Activated CD4-positive, alpha-beta memory T cell treated with anti-CD3 and anti-CD28 coated beads for 36 hours (primary cell): ENCODE data around the gene RBM14. TPM values are rescaled to one million over a fixed set of nuclear protein-coding genes. Genes with fewer than 3 reads are reported as not detected.
A peak's percentile ranks its signal among the peaks of the same experiment; 100 is the strongest.

Experiments used
- CTCF ChIA-PET: fragments of 350-600 bp; sonication (Branson Sonifier 250); formaldehyde crosslinking; loops from one replicate; lab custom pipeline; 2021; ENCODE audit warnings: antibody characterized with exemption, inconsistent platforms; lab: Charles Lee
- POLR2A ChIA-PET: fragments of 350-600 bp; sonication (Branson Sonifier 250); formaldehyde crosslinking; loops from one replicate; lab custom pipeline; 2021; ENCODE audit warnings: antibody characterized with exemption; lab: Charles Lee
- DNase-seq: peaks from one replicate; pipeline ENCODE4 v3.0.0-alpha.2; 2020
- H3K27ac Mint-ChIP-seq: one replicate; pipeline ENCODE4 v1.8.0; 2021; ENCODE audit warnings: mixed read lengths
- H3K27me3 Mint-ChIP-seq: one replicate; pipeline ENCODE4 v1.8.0; 2021; ENCODE audit warnings: mixed read lengths
- H3K36me3 Mint-ChIP-seq: one replicate; pipeline ENCODE4 v1.8.0; 2021; ENCODE audit warnings: mixed read lengths
- H3K4me1 Mint-ChIP-seq: one replicate; pipeline ENCODE4 v1.8.0; 2021; ENCODE audit warnings: low read depth, mixed read lengths
- H3K4me3 Mint-ChIP-seq: one replicate; pipeline ENCODE4 v1.8.0; 2021; ENCODE audit warnings: mild to moderate bottlenecking, mixed read lengths
- H3K9me3 Mint-ChIP-seq: one replicate; pipeline ENCODE4 v1.8.0; 2021; ENCODE audit warnings: mixed read lengths
- intact Hi-C: fragments of 100-400 bp; cut with micrococcal nuclease; formaldehyde crosslinking; loops from one replicate; pipeline ENCODE4 v1.15.1; 2023
- total RNA-seq, 2 experiments: library from RNA; stranded (reverse); gene quantifications; one replicate each; pipeline ENCODE4 v1.2.3, GENCODE V29; 2021

RBM14 gene
- total RNA-seq, 2 experiments from 2014 or later: 114 to 121 TPM

DNA sequence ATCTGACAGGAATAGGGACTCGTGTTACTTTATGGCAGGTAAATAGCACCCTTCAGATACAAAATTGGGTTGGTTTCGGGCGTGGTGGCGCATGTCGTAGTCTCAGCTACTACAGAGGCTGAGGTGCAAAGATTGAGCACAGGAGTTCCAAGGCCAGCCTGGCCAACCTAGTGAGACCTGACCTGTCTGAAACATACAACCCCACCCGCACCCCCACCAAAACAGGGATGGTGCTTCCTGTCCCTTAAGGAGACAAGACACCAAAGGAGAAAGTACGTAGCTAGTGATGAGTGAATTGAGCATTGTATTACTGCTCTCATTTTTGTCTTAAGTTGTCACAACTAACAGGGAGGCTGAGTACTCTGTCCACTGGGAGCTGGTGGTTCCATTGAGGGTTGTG is 36.2 kb downstream of the RBM14 start:
- H3K27me3 Mint-ChIP-seq: no peaks in the 10 kb centered on the region
- POLR2A ChIA-PET: interaction anchor here (0.7 to 2.0 kb wide), 4 partner anchors 11 to 25 kb away, joined by 3 to 10 read pairs (median 4); partner anchors contain the start of genes RBM4 and RBM4B
- no peaks in the 10 kb centered on the region for H3K9me3 Mint-ChIP-seq
- CTCF ChIA-PET: interaction anchor here (1.0 kb wide), 1 partner anchor 73 kb away, joined by 4 read pairs; no protein-coding TSS in a partner anchor
- H3K27ac Mint-ChIP-seq: peak overlapping the region; percentile 33
- peaks cover 31% of the 10 kb centered on the region for H3K36me3 Mint-ChIP-seq
- intact Hi-C loops: no loop called here
- DNase-seq: no peak
- H3K4me3 Mint-ChIP-seq: no peak overlapping the region
- peaks cover 39% of the 10 kb centered on the region for H3K4me1 Mint-ChIP-seq

DNA sequence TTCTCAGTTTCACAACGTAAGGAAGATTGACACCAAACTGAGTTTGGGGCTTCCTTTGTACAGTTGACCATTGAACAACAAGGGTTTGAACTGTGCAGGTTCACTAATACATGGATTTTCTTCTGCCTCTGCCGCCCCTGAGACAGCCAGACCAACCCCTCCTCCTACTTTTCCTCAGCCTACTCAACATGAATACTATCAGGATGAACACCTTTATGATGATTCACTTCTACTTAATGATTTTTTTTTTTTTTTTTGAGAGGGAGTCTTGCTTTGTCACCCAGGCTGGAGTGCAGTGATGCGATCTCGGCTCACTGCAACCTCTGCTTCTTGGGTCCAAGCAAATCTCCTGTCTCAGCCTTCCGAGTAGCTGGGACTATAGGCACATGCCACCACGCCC is 36.7 kb downstream of the RBM14 start:
- peaks cover 30% of the 10 kb centered on the region for H3K36me3 Mint-ChIP-seq
- POLR2A ChIA-PET: interaction anchor here (0.7 to 2.0 kb wide), 5 partner anchors 11 to 215 kb away, joined by 3 to 10 read pairs (median 3); partner anchors contain the start of genes MRPL11, RBM4 and RBM4B
- peaks cover 37% of the 10 kb centered on the region for H3K4me1 Mint-ChIP-seq
- peak overlapping the region; percentile 33 for H3K27ac Mint-ChIP-seq
- intact Hi-C loops: no loop called here
- H3K4me3 Mint-ChIP-seq: no peak overlapping the region
- CTCF ChIA-PET: interaction anchor here (1.0 kb wide), 1 partner anchor 74 kb away, joined by 4 read pairs; no protein-coding TSS in a partner anchor
- no peaks in the 10 kb centered on the region for H3K27me3 Mint-ChIP-seq
- DNase-seq: peak; percentile 16
- no peaks in the 10 kb centered on the region for H3K9me3 Mint-ChIP-seq

DNA sequence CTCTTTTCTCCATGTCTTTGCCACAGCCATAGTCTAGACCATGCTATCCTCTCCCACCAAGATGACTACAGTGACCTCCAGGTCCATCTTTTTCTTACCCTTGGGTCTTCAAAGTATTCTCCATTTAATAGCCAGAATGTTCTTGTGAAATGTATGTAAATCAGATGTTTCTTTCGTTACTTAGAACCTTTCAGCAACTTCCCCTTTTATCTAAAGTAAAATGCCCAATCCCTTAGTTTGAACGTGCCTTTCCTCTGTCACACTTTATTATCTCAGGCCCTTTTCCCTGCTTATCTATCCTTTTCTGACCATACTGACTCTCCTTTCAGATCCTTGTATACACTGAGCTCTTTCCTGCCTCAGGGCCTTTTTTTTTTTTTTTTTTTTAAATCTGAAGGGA is 43.3 kb downstream of the RBM14 start:
- DNase-seq: no peak
- Mint-ChIP-seq H3K4me1 (peaks cover 8% of the 10 kb centered on the region), H3K9me3 (no peaks in the 10 kb centered on the region), H3K4me3 (no peak overlapping the region), H3K27me3 (no peaks in the 10 kb centered on the region), H3K27ac (peak overlapping the region; percentile 3), H3K36me3 (peaks cover 21% of the 10 kb centered on the region)
- ChIA-PET CTCF (interaction anchor here (1.1 kb wide), 1 partner anchor 19 kb away, joined by 4 read pairs; no protein-coding TSS in a partner anchor), POLR2A (interaction anchor here (1.5 kb wide), 1 partner anchor 10 kb away, joined by 4 read pairs; no protein-coding TSS in a partner anchor)
- intact Hi-C loops: no loop called here

DNA sequence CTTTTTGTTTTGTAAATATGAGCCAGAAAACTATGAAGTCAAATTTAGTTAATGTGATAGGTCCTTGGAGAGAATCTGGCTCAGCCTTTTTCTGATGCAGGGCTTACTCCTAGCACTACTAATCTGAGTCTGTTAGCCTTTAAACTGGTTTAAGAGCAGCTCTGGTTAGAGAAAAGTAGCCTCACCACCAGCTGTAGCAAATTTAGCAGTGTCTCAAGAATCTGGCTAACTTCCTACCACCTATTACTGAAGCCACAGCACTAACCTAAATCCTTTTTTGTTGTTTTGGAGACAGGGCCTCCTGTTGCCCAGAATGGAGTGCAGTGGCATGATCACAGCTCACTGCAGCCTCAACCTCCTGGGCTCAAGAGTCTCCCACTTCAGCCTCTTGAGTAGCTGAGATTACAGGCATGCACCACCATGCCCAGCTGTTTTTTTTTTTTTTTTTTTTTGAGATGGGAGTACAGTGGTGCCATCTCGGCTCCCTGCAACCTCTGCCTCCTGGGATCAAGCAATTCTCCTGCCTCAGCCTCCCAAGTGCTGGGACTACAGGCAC is 47.4 kb downstream of the RBM14 start:
- Mint-ChIP-seq H3K4me3 (no peak overlapping the region), H3K27me3 (no peaks in the 10 kb centered on the region), H3K36me3 (peaks cover 30% of the 10 kb centered on the region), H3K27ac (no peak overlapping the region), H3K9me3 (no peaks in the 10 kb centered on the region), H3K4me1 (peaks cover 12% of the 10 kb centered on the region)
- CTCF ChIA-PET: interaction anchor here (1.5 to 2.9 kb wide), 2 partner anchors 14 to 16 kb away, joined by 6 to 16 read pairs; partner anchors contain the start of gene RBM4B
- DNase-seq: no peak
- intact Hi-C loops: no loop called here
- POLR2A ChIA-PET: interaction anchor here (0.7 to 2.3 kb wide), 2 partner anchors 15 to 64 kb away, joined by 3 to 7 read pairs; no protein-coding TSS in a partner anchor

DNA sequence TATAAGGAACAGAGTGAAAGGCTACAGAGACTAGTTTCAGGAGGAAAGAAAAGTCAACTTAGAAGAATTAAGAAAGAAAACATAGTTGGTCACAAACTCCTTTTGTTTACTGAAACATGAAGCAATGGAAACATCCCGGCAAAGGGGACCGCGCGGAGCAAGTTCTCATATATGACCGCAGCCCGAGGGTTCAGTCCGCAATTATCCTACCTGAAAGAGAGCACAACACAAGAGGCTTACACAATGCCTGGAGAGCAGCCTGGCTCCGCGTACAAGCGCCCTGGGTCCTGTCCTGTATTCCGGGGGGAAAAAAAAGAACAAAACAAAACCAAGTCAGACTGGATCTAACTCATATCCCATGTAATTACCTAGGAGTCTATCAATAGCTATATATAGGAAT is 48.9 kb downstream of the RBM14 start:
- CTCF ChIA-PET: interaction anchor here (1.5 to 2.9 kb wide), 2 partner anchors 12 to 15 kb away, joined by 6 to 16 read pairs; partner anchors contain the start of gene RBM4B

DNA sequence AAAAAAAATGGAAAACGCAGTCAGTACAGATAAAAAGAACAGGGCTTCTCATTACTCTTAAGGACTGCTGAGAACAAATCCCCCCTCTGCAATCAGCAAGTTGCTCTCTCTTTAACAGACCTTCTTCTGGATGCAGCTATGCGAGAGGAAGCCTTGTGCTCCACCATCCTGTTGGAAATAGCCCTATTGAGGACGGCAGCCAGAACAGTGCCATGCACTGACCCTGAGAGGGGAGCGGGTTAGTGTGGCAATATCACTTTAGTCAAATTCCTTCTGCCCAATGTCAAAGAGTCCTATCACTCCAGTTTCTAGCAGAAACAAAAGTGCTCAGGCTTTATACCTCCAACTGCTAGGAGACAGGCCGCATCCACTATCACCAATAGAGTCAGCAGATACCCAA is 54.4 kb downstream of the RBM14 start:
- no peak for DNase-seq
- H3K4me1 Mint-ChIP-seq: peaks cover 25% of the 10 kb centered on the region
- no peaks in the 10 kb centered on the region for H3K9me3 Mint-ChIP-seq
- no peaks in the 10 kb centered on the region for H3K27me3 Mint-ChIP-seq
- POLR2A ChIA-PET: interaction anchor here (1.5 kb wide), 1 partner anchor 18 kb away, joined by 3 read pairs; no protein-coding TSS in a partner anchor
- CTCF ChIA-PET: no interaction called here
- no peak overlapping the region for H3K4me3 Mint-ChIP-seq
- no peak overlapping the region for H3K27ac Mint-ChIP-seq
- intact Hi-C loops: no loop called here
- peaks cover 17% of the 10 kb centered on the region for H3K36me3 Mint-ChIP-seq

More for the DNA sequence above, 48.9 kb downstream of the RBM14 start:
- Mint-ChIP-seq H3K36me3 (peaks cover 32% of the 10 kb centered on the region), H3K4me1 (peaks cover 12% of the 10 kb centered on the region), H3K27me3 (no peaks in the 10 kb centered on the region), H3K27ac (no peak overlapping the region), H3K4me3 (no peak overlapping the region), H3K9me3 (no peaks in the 10 kb centered on the region)
- DNase-seq: no peak
- POLR2A ChIA-PET: interaction anchor here (2.3 kb wide), 1 partner anchor 16 kb away, joined by 7 read pairs; no protein-coding TSS in a partner anchor
- intact Hi-C loops: no loop called here

DNA sequence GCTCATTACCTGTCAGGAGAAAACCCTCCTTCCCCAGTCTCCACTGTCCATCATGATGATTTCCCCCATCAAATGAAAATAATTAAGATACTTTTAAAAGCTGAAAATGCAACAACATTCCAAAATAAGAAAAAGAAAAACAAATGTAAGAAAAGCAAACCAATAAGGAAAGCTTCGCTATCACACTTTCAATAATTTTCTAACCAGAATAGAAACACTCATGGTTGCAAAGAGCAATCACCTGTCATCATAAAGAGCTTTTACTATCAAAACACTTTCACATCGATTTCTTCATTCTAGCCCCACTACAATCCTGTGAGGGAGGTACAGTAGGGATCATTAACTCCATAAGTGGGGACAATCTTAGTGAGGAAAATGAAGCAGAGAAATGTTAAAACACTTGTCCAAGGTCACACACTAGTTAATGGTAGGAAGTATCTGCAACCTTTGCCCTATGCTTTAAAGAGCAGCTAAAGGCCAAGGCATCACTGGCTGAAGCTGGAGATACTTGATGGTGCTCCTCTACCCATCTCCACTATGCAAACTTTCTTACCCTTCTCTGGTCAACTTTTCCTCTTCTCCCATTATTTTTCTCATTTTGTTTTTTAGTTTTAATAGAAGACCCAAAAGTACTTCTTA is 58.7 kb downstream of the RBM14 start:
- Mint-ChIP-seq H3K4me3 (no peak overlapping the region), H3K4me1 (peaks cover 30% of the 10 kb centered on the region), H3K27ac (peak overlapping the region; percentile 23), H3K36me3 (peaks cover 3% of the 10 kb centered on the region), H3K27me3 (no peaks in the 10 kb centered on the region), H3K9me3 (no peaks in the 10 kb centered on the region)
- DNase-seq: no peak
- CTCF ChIA-PET: interaction anchor here (0.7 kb wide), 1 partner anchor 123 kb away, joined by 3 read pairs; no protein-coding TSS in a partner anchor
- POLR2A ChIA-PET: interaction anchor here (0.7 to 1.2 kb wide), 2 partner anchors 36 to 209 kb away, joined by 3 read pairs; no protein-coding TSS in a partner anchor
- intact Hi-C loops: loop anchor here (5.0 kb wide), 1 partner anchor 253 kb away; the partner anchor contains the start of gene NPAS4

DNA sequence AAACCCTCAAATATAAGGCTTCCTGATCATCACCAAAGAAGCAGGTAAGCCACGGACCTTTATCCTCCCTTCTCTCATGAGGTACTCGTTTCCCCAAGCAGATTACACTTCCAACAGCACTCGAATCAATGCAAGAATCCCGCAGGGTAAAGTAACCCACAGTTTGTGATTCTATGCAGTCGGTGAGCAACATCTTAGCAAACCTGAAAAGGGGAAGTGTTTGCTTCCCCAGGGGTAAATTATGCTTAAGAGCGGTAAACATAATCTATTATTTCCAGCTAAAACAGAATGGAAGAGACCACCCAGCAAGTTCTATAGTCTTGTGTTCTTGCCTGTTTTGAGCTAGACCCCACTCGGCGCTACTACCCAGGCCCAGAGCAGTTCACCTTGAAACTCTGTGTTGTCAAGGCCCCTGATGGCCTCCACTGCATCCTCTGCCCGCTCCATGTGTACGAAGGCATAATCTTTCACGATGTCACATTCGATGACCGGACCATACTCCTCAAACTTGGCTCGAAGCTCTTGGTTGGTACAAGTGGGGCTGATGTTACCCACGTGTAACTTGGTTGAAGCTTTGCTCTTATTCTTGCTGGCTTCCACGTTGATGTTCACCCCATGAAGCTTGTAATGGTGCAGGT is 60.0 kb downstream of the RBM14 start:
- Mint-ChIP-seq H3K27ac (no peak overlapping the region), H3K36me3 (peaks cover 3% of the 10 kb centered on the region), H3K9me3 (no peaks in the 10 kb centered on the region), H3K27me3 (no peaks in the 10 kb centered on the region), H3K4me3 (peak overlapping the region; percentile 93), H3K4me1 (peaks cover 26% of the 10 kb centered on the region)
- DNase-seq: no peak
- POLR2A ChIA-PET: interaction anchor here (1.7 to 2.6 kb wide), 4 partner anchors 38 to 130 kb away, joined by 6 to 36 read pairs (median 11); partner anchors contain the start of genes ACTN3, RBM14, RBM4 and ZDHHC24
- CTCF ChIA-PET: interaction anchor here (0.9 to 5.3 kb wide), 9 partner anchors 11 to 258 kb away, joined by 3 to 141 read pairs (median 16); partner anchors contain the start of genes ACTN3, BBS1, MRPL11 and ZDHHC24
- intact Hi-C loops: loop anchor here (5.0 kb wide), 1 partner anchor 254 kb away; the partner anchor contains the start of gene NPAS4

Other genes starting within 250 kb of the RBM14 start
- gene SLC29A2, start 244.9 kb upstream of the RBM14 start, total RNA-seq: 10 to 100 TPM; 10.3 to 10.6 TPM
- not detected for gene NPAS4, start 195.6 kb upstream of the RBM14 start, total RNA-seq
- 100 to 1,000 TPM; 104 to 106 TPM for gene MRPL11, start 177.8 kb upstream of the RBM14 start, total RNA-seq
- 1 to 10 TPM; 7.0 to 8.5 TPM for gene PELI3, start 149.7 kb upstream of the RBM14 start, total RNA-seq
- 10 to 100 TPM; 76.1 to 89.7 TPM for gene DPP3, start 136.2 kb upstream of the RBM14 start, total RNA-seq
- 10 to 100 TPM; 11.1 to 13.2 TPM for gene BBS1, start 106.0 kb upstream of the RBM14 start, total RNA-seq
- 10 to 100 TPM; 13.5 to 14.9 TPM for gene ZDHHC24, start 70.6 kb upstream of the RBM14 start, total RNA-seq
- gene ACTN3, start 69.7 kb upstream of the RBM14 start, total RNA-seq: under 1 TPM; 0.15 to 0.24 TPM
- 1 to 10 TPM; 1.4 to 1.5 TPM for gene CTSF, start 48.0 kb upstream of the RBM14 start, total RNA-seq
- gene CCDC87, start 23.6 kb upstream of the RBM14 start, total RNA-seq: under 1 TPM; 0.12 to 0.24 TPM
- 10 to 100 TPM; 24.2 to 26.9 TPM for gene CCS, start 23.4 kb upstream of the RBM14 start, total RNA-seq
- 10 to 100 TPM; 87.0 to 94.0 TPM for gene RBM4, start 22.1 kb downstream of the RBM14 start, total RNA-seq
- gene RBM4B, start 61.3 kb downstream of the RBM14 start, total RNA-seq: 10 to 100 TPM; 10.9 to 11.7 TPM
- 1 to 10 TPM; 1.3 to 1.5 TPM for gene SPTBN2, start 112.6 kb downstream of the RBM14 start, total RNA-seq
- 10 to 100 TPM; 22.5 to 24.4 TPM for gene RCE1, start 226.8 kb downstream of the RBM14 start, total RNA-seq
- 10 to 100 TPM; 24.6 to 29.8 TPM for gene LRFN4, start 240.4 kb downstream of the RBM14 start, total RNA-seq